Left lobe of liver (tissue), 2 donors: ENCODE results near the gene PDGFB. TPM values are rescaled to one million over a fixed set of nuclear protein-coding genes. Genes with fewer than 3 reads are reported as not detected.

Experiments used
- ATAC-seq: fragments of 200-7000 bp; cut with Tn5 transposase; one replicate; pipeline ENCODE4 v1.9.1; 2020; ENCODE audit warnings: mild to moderate bottlenecking, moderate library complexity
- DNase-seq: peaks from one replicate; pipeline ENCODE4 v3.0.0-alpha.2; 2020; ENCODE audit warnings: low spot score
- total RNA-seq: library from RNA; stranded (reverse); gene quantifications from one replicate; pipeline ENCODE4 v1.2.1, GENCODE V29; 2021
- donor health status: DM: no; HTN: no; CAD: no; lungs with moderate emphysema.
- donor health status: DM: no; HTN: yes; CAD: no.

The PDGFB gene
- total RNA-seq, 1 donor from 2014 or later: 0.43 TPM

DNA sequence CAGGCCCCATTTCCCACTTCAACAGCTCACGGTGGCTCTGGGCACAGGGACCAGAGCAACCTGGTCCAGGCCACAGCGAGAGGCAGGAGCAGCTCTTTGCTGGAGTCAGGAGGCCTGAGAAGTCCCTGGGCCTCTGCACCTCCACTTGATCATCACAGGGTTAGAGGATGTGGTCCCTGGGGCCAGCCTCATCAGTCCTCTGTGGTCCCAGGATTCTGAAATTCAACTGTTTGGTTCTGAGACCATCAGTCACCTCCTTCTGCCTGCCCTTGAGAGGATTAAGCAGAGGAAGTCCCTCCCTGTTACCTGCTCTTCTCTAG, 67.4 kb downstream of the PDGFB start:
- ATAC-seq: no peak
- peak; percentile 34 for DNase-seq

DNA sequence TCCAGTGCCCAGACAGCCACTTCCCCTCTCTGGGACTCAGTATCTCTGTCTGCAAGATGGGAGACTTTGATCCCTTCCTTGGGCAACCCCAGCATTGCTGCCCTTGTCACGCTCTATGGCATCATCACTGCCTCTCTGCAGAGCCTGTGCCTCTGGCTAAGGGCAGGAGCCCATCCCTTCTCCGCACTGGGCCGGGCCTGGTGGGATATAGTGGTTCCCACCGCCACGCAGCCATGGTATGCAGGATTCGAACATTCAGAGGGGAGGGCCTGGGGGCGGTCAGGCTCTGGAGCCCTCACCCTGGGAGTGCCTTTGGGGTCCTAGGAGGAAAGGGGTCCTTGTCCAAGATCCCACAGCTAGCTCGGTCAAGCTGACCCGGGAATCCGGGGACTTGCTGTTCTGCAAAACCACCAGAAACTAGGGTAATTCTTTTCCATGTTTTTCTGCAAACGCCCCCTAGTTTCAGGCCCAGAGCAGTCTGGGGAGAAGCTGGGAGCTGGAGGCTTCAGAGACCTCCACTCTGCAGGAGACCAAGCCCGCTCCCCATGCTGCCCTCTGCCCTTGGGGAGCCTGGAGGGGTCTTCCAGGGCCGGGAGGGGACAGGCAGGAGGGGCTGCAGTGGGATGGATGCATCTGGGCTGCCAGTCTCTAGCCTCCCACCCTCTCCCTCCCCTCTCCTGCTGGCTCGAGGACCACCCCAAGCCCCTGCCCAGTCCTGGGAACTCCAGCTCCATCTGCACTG, 67.9 kb downstream of the PDGFB start:
- no peak for ATAC-seq
- peak; percentile 40 for DNase-seq

DNA sequence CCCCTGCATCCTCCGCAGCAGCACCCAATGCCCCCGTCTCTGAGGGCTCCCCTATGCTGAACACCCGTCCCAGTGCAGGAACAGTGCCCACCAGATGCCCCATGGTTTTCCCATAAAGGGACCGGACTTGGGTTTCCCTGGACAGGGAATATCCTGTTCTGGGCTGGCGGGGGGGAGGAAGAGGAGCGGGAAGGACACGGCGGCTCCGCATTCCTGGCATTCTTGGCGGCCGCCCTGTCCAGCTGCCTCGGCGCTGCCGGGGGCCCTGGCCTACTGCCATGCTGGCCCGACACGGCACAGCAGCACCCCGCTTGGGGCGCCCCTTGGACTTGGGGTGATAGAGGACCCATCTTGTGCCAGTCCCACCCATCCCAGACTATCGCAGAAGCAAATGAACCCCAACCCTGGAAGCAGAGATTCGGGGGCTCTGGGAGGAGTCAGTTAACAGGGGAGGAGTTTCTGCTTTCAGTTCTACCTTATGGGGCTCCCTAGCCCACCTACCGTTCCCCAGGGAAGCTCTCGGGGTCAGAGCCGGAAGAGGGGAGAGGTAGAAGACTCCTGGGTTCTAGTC, 68.6 kb downstream of the PDGFB start:
- DNase-seq (peak; percentile 63), ATAC-seq (peak; percentile 59)

GRCh38 chr22:39175353-39176142, 69.2 kb downstream of the PDGFB start:
- ATAC-seq (no peak), DNase-seq (peak; percentile 45)

- peak; percentile 63 for DNase-seq
- peak; percentile 14 for ATAC-seq
These were observed 70.1 kb downstream of the PDGFB start for GRCh38 chr22:39174498-39175352.

DNA sequence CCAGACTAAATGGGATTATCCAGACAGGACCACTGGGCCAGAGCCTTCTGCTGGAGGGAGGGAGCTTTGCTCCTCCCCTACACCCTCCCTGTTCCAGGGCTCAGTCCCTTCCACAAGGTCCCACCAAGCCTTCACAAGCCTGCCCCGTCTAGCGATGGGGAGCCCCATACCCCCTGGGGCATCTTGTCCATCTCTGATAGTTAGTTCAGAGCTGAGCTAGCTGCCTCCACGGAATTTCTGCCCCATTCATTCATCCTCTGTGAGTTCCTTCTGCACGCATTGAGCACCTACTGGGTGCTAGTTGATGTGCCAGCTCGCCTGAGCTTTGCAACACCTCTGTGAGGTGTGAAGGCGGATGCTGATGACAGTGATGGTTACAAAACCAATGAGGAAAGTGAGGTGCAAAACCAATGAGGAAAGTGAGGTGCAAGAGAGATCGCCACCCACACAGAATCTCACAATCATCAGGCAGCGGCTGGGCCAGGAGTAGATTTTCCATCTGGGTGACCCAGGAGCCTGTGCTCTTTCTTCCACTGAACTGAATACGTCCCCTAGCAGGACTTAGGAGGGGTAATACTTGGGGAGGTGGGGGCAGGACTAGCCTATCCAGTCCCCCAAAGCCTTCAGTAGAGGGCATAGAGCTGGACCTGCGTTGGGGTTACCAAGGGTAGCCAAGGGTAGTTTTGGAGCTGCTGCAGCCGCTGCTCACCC, 70.8 kb downstream of the PDGFB start:
- ATAC-seq: no peak
- DNase-seq: peak; percentile 37

Other genes starting within 250 kb of the PDGFB start
- 2.5 TPM for gene APOBEC3C, start 230.7 kb downstream of the PDGFB start, total RNA-seq
- gene APOBEC3D, start 223.9 kb downstream of the PDGFB start, total RNA-seq: 0.83 TPM
- gene APOBEC3F, start 204.1 kb downstream of the PDGFB start, total RNA-seq: 3.1 TPM
- gene APOBEC3G, start 167.7 kb downstream of the PDGFB start, total RNA-seq: 1.3 TPM
- gene APOBEC3H, start 147.7 kb downstream of the PDGFB start, total RNA-seq: not detected
- 15.7 TPM for gene CBX7, start 92.3 kb downstream of the PDGFB start, total RNA-seq
- gene RPL3, start 74.6 kb upstream of the PDGFB start, total RNA-seq: 862 TPM
- 2.9 TPM for gene SYNGR1, start 105.0 kb upstream of the PDGFB start, total RNA-seq
- gene TAB1, start 154.8 kb upstream of the PDGFB start, total RNA-seq: 14.8 TPM
- gene MGAT3, start 212.0 kb upstream of the PDGFB start, total RNA-seq: 0.13 TPM